GM10248 (cell line): ENCODE data around the gene ABHD6.
A peak's percentile ranks its signal among the peaks of the same experiment; 100 is the strongest.
"Not testable (repeated sequence)": the region's sequence is repeated elsewhere in the genome, so short reads cannot be mapped to it uniquely, and the experiment has no call there.

Source experiments
- CTCF ChIA-PET: fragments of 300-600 bp; sonication (Branson Sonifier 250); formaldehyde crosslinking; extraction: SDS; loops from one replicate; lab custom pipeline; 2021; ENCODE audit warnings: antibody characterized with exemption; lab: Yijun Ruan, JAX
- POLR2A ChIA-PET: fragments of 350-650 bp; sonication (Branson Sonifier 250); formaldehyde crosslinking; extraction: SDS; loops from one replicate; lab custom pipeline; 2020; ENCODE audit warnings: antibody characterized with exemption; lab: Yijun Ruan, JAX
- DNase-seq: peaks from one replicate; pipeline ENCODE4 v3.0.0; 2012; ENCODE audit errors: extremely low spot score
- CTCF ChIP-seq: IDR thresholded peaks from 2 replicates; pipeline ENCODE4 v1.5.1; 2012; ENCODE audit warnings: mild to moderate bottlenecking, low read depth; ENCODE audit errors: extremely low read depth, missing control alignments, control extremely low read depth

ABHD6 gene

GRCh38 chr3:58198804-58199203, 38.8 kb upstream of the ABHD6 start:
- DNase-seq, result no peak
- ChIA-PET CTCF (interaction anchor here (1.3 to 7.9 kb wide), 2 partner anchors 13 to 16 kb away, joined by 3 to 142 read pairs; partner anchors contain the start of gene DNASE1L3), POLR2A (no interaction called here)
- TF ChIP-seq CTCF, result no peak

- ChIA-PET CTCF (interaction anchor here (1.1 to 7.9 kb wide), 10 partner anchors 11 to 238 kb away, joined by 3 to 142 read pairs (median 4); partner anchors contain the start of genes DNASE1L3, HTD2 and RPP14), POLR2A (interaction anchor here (1.0 to 1.6 kb wide), 2 partner anchors 10 to 14 kb away, joined by 3 to 7 read pairs; partner anchors contain the start of gene DNASE1L3)
- no peak for TF ChIP-seq CTCF
- no peak for DNase-seq
These were observed 37.4 kb upstream of the ABHD6 start for GRCh38 chr3:58200121-58200709.

GRCh38 chr3:58200846-58201355, 36.7 kb upstream of the ABHD6 start:
- CTCF ChIA-PET, result interaction anchor here (0.7 to 7.9 kb wide), 10 partner anchors 12 to 194 kb away, joined by 3 to 142 read pairs (median 4); partner anchors contain the start of genes DNASE1L3, HTD2 and RPP14
- no peak for DNase-seq
- no peak for TF ChIP-seq CTCF
- POLR2A ChIA-PET, result interaction anchor here (0.5 to 1.6 kb wide), 4 partner anchors 9 to 15 kb away, joined by 3 to 7 read pairs (median 4); partner anchors contain the start of gene DNASE1L3

- DNase-seq, result not testable (repeated sequence)
- ChIA-PET CTCF (interaction anchor here (0.7 to 7.9 kb wide), 7 partner anchors 13 to 105 kb away, joined by 3 to 142 read pairs (median 12); partner anchors contain the start of genes DNASE1L3, HTD2 and RPP14), POLR2A (interaction anchor here (0.5 to 1.0 kb wide), 2 partner anchors 13 to 14 kb away, joined by 3 to 4 read pairs; no protein-coding TSS in a partner anchor)
These were observed 36.1 kb upstream of the ABHD6 start for GRCh38 chr3:58201451-58201850.

- ChIA-PET CTCF (interaction anchor here (1.1 to 7.9 kb wide), 8 partner anchors 11 to 104 kb away, joined by 3 to 142 read pairs (median 10); partner anchors contain the start of genes DNASE1L3, HTD2 and RPP14), POLR2A (interaction anchor here (0.6 to 1.3 kb wide), 4 partner anchors 11 to 1521 kb away, joined by 3 to 9 read pairs (median 3); partner anchors contain the start of genes HTD2 and RPP14)
- TF ChIP-seq CTCF, result no peak
- DNase-seq, result peak; percentile 63
These were observed 34.7 kb upstream of the ABHD6 start for GRCh38 chr3:58202917-58203360.

GRCh38 chr3:58203541-58203940, 34.1 kb upstream of the ABHD6 start:
- no peak for TF ChIP-seq CTCF
- CTCF ChIA-PET, result interaction anchor here (1.2 to 7.9 kb wide), 7 partner anchors 11 to 103 kb away, joined by 3 to 142 read pairs (median 11); partner anchors contain the start of genes DNASE1L3, HTD2 and RPP14
- no peak for DNase-seq
- POLR2A ChIA-PET, result interaction anchor here (1.1 to 1.3 kb wide), 3 partner anchors 9 to 103 kb away, joined by 3 to 9 read pairs (median 9); partner anchors contain the start of genes HTD2 and RPP14
